Neural progenitor cell (in vitro differentiated cells): ENCODE measurements around the gene SLC34A1.

Experiments
- CTCF ChIP-seq: fragments of 200-600 bp; sonication (generic); IDR thresholded peaks from 2 replicates; pipeline ENCODE4 v1.5.1; 2017; ENCODE audit warnings: antibody characterized with exemption, mild to moderate bottlenecking
- EZH2 ChIP-seq: fragments of 200-600 bp; sonication (generic); IDR thresholded peaks from 2 replicates; pipeline ENCODE4 v1.6.1; 2017; ENCODE audit warnings: antibody characterized with exemption, mild to moderate bottlenecking, moderate library complexity
- EZH2phosphoT487 ChIP-seq: fragments of 200-600 bp; sonication (generic); IDR thresholded peaks from 2 replicates; pipeline ENCODE4 v1.6.1; 2017; ENCODE audit warnings: antibody characterized with exemption

GRCh38 chr5:177362292-177362609, 22.0 kb upstream of the SLC34A1 start:
- no peak for TF ChIP-seq CTCF
- TF ChIP-seq EZH2phosphoT487, result no peak
- TF ChIP-seq EZH2, result no peak
